ENCODE measurements around the gene CKAP2. TPM values are rescaled to one million over a fixed set of nuclear protein-coding genes. Genes with fewer than 3 reads are reported as not detected.

Gene CKAP2
- total RNA-seq, 1 donor from 2014 or later, result 27.3 TPM

- no peak for DNase-seq
- no peak for TF ChIP-seq CTCF (IDR thresholded peaks at IDR 0.05; ENCODE audit: partially characterized antibody, unreplicated experiment)
- no peak overlapping the region for H3K27ac Mint-ChIP-seq (ENCODE audit: unreplicated experiment)
- no peaks in the 10 kb centered on the region for H3K27me3 Mint-ChIP-seq (ENCODE audit: unreplicated experiment)
- H3K36me3 Mint-ChIP-seq (ENCODE audit: unreplicated experiment), result peaks cover 5% of the 10 kb centered on the region
- peaks cover 3% of the 10 kb centered on the region for H3K9me3 Mint-ChIP-seq (ENCODE audit: unreplicated experiment)
- H3K4me3 Mint-ChIP-seq (ENCODE audit: unreplicated experiment), result no peak overlapping the region
- H3K4me1 Mint-ChIP-seq (ENCODE audit: low read depth, unreplicated experiment), result no peaks in the 10 kb centered on the region
These were observed 43.6 kb upstream of the CKAP2 start for GRCh38 chr13:52411629-52412028.

- Mint-ChIP-seq H3K27me3 (ENCODE audit: unreplicated experiment) (no peaks in the 10 kb centered on the region), H3K4me3 (ENCODE audit: unreplicated experiment) (no peak overlapping the region), H3K4me1 (ENCODE audit: low read depth, unreplicated experiment) (no peaks in the 10 kb centered on the region), H3K36me3 (ENCODE audit: unreplicated experiment) (no peaks in the 10 kb centered on the region), H3K27ac (ENCODE audit: unreplicated experiment) (no peak overlapping the region), H3K9me3 (ENCODE audit: unreplicated experiment) (no peaks in the 10 kb centered on the region)
- TF ChIP-seq CTCF (IDR thresholded peaks at IDR 0.05; ENCODE audit: partially characterized antibody, unreplicated experiment), result no peak
- DNase-seq, result no peak
These were observed 43.1 kb upstream of the CKAP2 start for GRCh38 chr13:52412128-52412527.

GRCh38 chr13:52414051-52414450 lies 41.2 kb upstream of the CKAP2 start:
- DNase-seq, result no peak
- H3K4me1 Mint-ChIP-seq (ENCODE audit: low read depth, unreplicated experiment), result no peaks in the 10 kb centered on the region
- no peaks in the 10 kb centered on the region for H3K9me3 Mint-ChIP-seq (ENCODE audit: unreplicated experiment)
- H3K4me3 Mint-ChIP-seq (ENCODE audit: unreplicated experiment), result no peak overlapping the region
- H3K27me3 Mint-ChIP-seq (ENCODE audit: unreplicated experiment), result no peaks in the 10 kb centered on the region
- no peak overlapping the region for H3K27ac Mint-ChIP-seq (ENCODE audit: unreplicated experiment)
- TF ChIP-seq CTCF (IDR thresholded peaks at IDR 0.05; ENCODE audit: partially characterized antibody, unreplicated experiment), result no peak
- H3K36me3 Mint-ChIP-seq (ENCODE audit: unreplicated experiment), result no peaks in the 10 kb centered on the region

- Mint-ChIP-seq H3K27ac (ENCODE audit: unreplicated experiment) (no peak overlapping the region), H3K4me3 (ENCODE audit: unreplicated experiment) (no peak overlapping the region), H3K36me3 (ENCODE audit: unreplicated experiment) (no peaks in the 10 kb centered on the region), H3K9me3 (ENCODE audit: unreplicated experiment) (no peaks in the 10 kb centered on the region), H3K4me1 (ENCODE audit: low read depth, unreplicated experiment) (no peaks in the 10 kb centered on the region), H3K27me3 (ENCODE audit: unreplicated experiment) (no peaks in the 10 kb centered on the region)
- TF ChIP-seq CTCF (IDR thresholded peaks at IDR 0.05; ENCODE audit: partially characterized antibody, unreplicated experiment), result no peak
- no peak for DNase-seq
These were observed 40.3 kb upstream of the CKAP2 start for GRCh38 chr13:52414963-52415362.

GRCh38 chr13:52419080-52419479 lies 36.2 kb upstream of the CKAP2 start:
- DNase-seq, result no peak
- H3K36me3 Mint-ChIP-seq (ENCODE audit: unreplicated experiment), result no peaks in the 10 kb centered on the region
- H3K9me3 Mint-ChIP-seq (ENCODE audit: unreplicated experiment), result no peaks in the 10 kb centered on the region
- no peaks in the 10 kb centered on the region for H3K4me1 Mint-ChIP-seq (ENCODE audit: low read depth, unreplicated experiment)
- H3K27me3 Mint-ChIP-seq (ENCODE audit: unreplicated experiment), result no peaks in the 10 kb centered on the region
- H3K4me3 Mint-ChIP-seq (ENCODE audit: unreplicated experiment), result no peak overlapping the region
- no peak overlapping the region for H3K27ac Mint-ChIP-seq (ENCODE audit: unreplicated experiment)
- no peak for TF ChIP-seq CTCF (IDR thresholded peaks at IDR 0.05; ENCODE audit: partially characterized antibody, unreplicated experiment)
